ENCODE measurements around the gene INIP. TPM values are rescaled to one million over a fixed set of nuclear protein-coding genes. Genes with fewer than 3 reads are reported as not detected.

The INIP gene
- total and polyA plus RNA-seq, 2 experiments from 2014 or later: 16.7 to 30.4 TPM

DNA sequence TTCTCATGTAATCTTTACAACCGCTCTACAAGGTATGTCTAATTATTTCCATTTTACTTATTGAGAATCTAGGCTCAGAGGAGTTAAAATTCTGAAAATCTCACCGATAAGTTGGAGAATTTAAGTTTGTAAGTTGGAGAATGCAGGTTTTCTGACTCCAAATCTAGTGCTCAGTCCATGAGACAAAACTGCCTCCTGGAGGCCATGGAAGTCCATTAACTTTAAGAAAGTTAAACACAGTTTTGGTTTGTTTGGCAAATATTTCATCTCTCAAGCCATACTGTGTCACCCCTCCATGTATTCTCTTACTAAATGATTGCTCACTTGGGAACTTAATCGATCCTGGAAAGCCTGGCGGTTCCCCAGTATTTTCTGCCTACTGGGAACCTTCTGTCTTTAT, 52.6 kb downstream of the INIP start:
- no peaks in the 10 kb centered on the region for H3K27me3 ChIP-seq (ENCODE audit: insufficient read depth)
- H3K4me1 ChIP-seq (ENCODE audit: insufficient read depth): peaks cover 8% of the 10 kb centered on the region; the same call in 1 of the 2 replicates
- no peaks in the 10 kb centered on the region for H3F3A ChIP-seq (replicated peaks; ENCODE audit: low read depth)
- no peak overlapping the region for H3K27ac ChIP-seq (ENCODE audit: low read depth)
- no peak overlapping the region for H3K4me3 ChIP-seq
- H3K4me3 Mint-ChIP-seq: no peak overlapping the region
- H3K36me3 Mint-ChIP-seq (ENCODE audit: low read depth): no peaks in the 10 kb centered on the region
- H3K9me3 Mint-ChIP-seq: no peaks in the 10 kb centered on the region
- H3K4me1 Mint-ChIP-seq: peaks cover 8% of the 10 kb centered on the region; the same call in 1 of the 3 replicates
- ATAC-seq (no peak), DNase-seq (ENCODE audit: low spot score) (no peak)
- H2AFZ ChIP-seq: no peak overlapping the region
- H3K36me3 ChIP-seq (ENCODE audit: insufficient read depth): no peaks in the 10 kb centered on the region
- no peaks in the 10 kb centered on the region for H3K79me2 ChIP-seq (replicated peaks; ENCODE audit: insufficient read depth)
- no peak overlapping the region for H3K27ac Mint-ChIP-seq
- peaks cover under 1% of the 10 kb centered on the region for H3K27me3 Mint-ChIP-seq (ENCODE audit: insufficient read depth, low read depth, poor library complexity)
- H3K4me2 ChIP-seq: no peak overlapping the region
- H4K20me1 ChIP-seq (replicated peaks; ENCODE audit: insufficient read depth): no peaks in the 10 kb centered on the region
- TF ChIP-seq POLR2AphosphoS5 (IDR thresholded peaks at IDR 0.05; ENCODE audit: low read depth): no peak
- TF ChIP-seq, protein P1, sequence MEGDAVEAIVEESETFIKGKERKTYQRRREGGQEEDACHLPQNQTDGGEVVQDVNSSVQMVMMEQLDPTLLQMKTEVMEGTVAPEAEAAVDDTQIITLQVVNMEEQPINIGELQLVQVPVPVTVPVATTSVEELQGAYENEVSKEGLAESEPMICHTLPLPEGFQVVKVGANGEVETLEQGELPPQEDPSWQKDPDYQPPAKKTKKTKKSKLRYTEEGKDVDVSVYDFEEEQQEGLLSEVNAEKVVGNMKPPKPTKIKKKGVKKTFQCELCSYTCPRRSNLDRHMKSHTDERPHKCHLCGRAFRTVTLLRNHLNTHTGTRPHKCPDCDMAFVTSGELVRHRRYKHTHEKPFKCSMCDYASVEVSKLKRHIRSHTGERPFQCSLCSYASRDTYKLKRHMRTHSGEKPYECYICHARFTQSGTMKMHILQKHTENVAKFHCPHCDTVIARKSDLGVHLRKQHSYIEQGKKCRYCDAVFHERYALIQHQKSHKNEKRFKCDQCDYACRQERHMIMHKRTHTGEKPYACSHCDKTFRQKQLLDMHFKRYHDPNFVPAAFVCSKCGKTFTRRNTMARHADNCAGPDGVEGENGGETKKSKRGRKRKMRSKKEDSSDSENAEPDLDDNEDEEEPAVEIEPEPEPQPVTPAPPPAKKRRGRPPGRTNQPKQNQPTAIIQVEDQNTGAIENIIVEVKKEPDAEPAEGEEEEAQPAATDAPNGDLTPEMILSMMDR (conservative IDR thresholded peaks at IDR 0.05; ENCODE audit: low read depth in 2 of 2): peak in 1 of 2 experiments; percentile 53; a peak in 3 of 4 replicates
- H3K9me2 ChIP-seq (ENCODE audit: insufficient read depth): no peaks in the 10 kb centered on the region

DNA sequence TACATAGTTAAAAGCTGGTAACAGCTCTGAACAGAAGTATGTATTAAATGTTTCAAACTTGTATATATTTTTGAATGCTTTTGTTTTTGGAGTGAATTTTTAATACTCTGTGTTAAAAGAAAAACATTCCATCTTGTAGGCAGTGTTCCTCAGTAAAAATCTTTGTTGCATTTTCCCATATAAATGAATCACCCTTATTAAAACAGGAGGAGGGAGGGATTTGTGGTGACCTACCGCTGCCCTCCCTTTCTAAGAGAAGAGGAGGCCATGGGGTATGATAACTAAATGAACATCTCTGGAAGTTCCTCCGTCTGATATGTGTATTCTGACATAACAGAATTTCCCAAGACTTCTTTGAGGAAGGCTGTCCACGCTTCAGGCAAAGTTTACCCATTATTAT, 53.4 kb downstream of the INIP start:
- Histone ChIP-seq H3K36me3 (ENCODE audit: insufficient read depth) (no peaks in the 10 kb centered on the region), H3K4me3 (no peak overlapping the region), H3K4me2 (no peak overlapping the region), H3K4me1 (ENCODE audit: insufficient read depth) (peaks cover 8% of the 10 kb centered on the region; the same call in 1 of the 2 replicates), H3K27ac (ENCODE audit: low read depth) (no peak overlapping the region), H3K79me2 (replicated peaks; ENCODE audit: insufficient read depth) (no peaks in the 10 kb centered on the region), H4K20me1 (replicated peaks; ENCODE audit: insufficient read depth) (no peaks in the 10 kb centered on the region), H3K9me2 (ENCODE audit: insufficient read depth) (no peaks in the 10 kb centered on the region), H3K27me3 (ENCODE audit: insufficient read depth) (no peaks in the 10 kb centered on the region), H3F3A (replicated peaks; ENCODE audit: low read depth) (no peaks in the 10 kb centered on the region), H2AFZ (no peak overlapping the region)
- H3K4me1 Mint-ChIP-seq: peaks cover 8% of the 10 kb centered on the region; the same call in 1 of the 3 replicates
- DNase-seq (ENCODE audit: low spot score) (no peak), ATAC-seq (no peak)
- H3K27me3 Mint-ChIP-seq (ENCODE audit: insufficient read depth, low read depth, poor library complexity): no peaks in the 10 kb centered on the region
- no peak overlapping the region for H3K4me3 Mint-ChIP-seq
- no peak overlapping the region for H3K27ac Mint-ChIP-seq
- H3K9me3 Mint-ChIP-seq: no peaks in the 10 kb centered on the region
- H3K36me3 Mint-ChIP-seq (ENCODE audit: low read depth): no peaks in the 10 kb centered on the region; the same call in 2 of the 3 replicates
- TF ChIP-seq NANOG (IDR thresholded peaks at IDR 0.05; ENCODE audit: borderline replicate concordance) (no peak), EZH2phosphoT487 (IDR thresholded peaks at IDR 0.05; ENCODE audit: unreplicated experiment) (no peak), CREB1 (CRISPR knock-in tag; IDR thresholded peaks at IDR 0.05; ENCODE audit: low read depth) (no peak), ZNF114 (CRISPR knock-in tag; IDR thresholded peaks at IDR 0.05) (no peak)
- TF ChIP-seq, protein P1 (conservative IDR thresholded peaks at IDR 0.05; ENCODE audit: low read depth in 2 of 2): no peak
- TF ChIP-seq, protein P2, sequence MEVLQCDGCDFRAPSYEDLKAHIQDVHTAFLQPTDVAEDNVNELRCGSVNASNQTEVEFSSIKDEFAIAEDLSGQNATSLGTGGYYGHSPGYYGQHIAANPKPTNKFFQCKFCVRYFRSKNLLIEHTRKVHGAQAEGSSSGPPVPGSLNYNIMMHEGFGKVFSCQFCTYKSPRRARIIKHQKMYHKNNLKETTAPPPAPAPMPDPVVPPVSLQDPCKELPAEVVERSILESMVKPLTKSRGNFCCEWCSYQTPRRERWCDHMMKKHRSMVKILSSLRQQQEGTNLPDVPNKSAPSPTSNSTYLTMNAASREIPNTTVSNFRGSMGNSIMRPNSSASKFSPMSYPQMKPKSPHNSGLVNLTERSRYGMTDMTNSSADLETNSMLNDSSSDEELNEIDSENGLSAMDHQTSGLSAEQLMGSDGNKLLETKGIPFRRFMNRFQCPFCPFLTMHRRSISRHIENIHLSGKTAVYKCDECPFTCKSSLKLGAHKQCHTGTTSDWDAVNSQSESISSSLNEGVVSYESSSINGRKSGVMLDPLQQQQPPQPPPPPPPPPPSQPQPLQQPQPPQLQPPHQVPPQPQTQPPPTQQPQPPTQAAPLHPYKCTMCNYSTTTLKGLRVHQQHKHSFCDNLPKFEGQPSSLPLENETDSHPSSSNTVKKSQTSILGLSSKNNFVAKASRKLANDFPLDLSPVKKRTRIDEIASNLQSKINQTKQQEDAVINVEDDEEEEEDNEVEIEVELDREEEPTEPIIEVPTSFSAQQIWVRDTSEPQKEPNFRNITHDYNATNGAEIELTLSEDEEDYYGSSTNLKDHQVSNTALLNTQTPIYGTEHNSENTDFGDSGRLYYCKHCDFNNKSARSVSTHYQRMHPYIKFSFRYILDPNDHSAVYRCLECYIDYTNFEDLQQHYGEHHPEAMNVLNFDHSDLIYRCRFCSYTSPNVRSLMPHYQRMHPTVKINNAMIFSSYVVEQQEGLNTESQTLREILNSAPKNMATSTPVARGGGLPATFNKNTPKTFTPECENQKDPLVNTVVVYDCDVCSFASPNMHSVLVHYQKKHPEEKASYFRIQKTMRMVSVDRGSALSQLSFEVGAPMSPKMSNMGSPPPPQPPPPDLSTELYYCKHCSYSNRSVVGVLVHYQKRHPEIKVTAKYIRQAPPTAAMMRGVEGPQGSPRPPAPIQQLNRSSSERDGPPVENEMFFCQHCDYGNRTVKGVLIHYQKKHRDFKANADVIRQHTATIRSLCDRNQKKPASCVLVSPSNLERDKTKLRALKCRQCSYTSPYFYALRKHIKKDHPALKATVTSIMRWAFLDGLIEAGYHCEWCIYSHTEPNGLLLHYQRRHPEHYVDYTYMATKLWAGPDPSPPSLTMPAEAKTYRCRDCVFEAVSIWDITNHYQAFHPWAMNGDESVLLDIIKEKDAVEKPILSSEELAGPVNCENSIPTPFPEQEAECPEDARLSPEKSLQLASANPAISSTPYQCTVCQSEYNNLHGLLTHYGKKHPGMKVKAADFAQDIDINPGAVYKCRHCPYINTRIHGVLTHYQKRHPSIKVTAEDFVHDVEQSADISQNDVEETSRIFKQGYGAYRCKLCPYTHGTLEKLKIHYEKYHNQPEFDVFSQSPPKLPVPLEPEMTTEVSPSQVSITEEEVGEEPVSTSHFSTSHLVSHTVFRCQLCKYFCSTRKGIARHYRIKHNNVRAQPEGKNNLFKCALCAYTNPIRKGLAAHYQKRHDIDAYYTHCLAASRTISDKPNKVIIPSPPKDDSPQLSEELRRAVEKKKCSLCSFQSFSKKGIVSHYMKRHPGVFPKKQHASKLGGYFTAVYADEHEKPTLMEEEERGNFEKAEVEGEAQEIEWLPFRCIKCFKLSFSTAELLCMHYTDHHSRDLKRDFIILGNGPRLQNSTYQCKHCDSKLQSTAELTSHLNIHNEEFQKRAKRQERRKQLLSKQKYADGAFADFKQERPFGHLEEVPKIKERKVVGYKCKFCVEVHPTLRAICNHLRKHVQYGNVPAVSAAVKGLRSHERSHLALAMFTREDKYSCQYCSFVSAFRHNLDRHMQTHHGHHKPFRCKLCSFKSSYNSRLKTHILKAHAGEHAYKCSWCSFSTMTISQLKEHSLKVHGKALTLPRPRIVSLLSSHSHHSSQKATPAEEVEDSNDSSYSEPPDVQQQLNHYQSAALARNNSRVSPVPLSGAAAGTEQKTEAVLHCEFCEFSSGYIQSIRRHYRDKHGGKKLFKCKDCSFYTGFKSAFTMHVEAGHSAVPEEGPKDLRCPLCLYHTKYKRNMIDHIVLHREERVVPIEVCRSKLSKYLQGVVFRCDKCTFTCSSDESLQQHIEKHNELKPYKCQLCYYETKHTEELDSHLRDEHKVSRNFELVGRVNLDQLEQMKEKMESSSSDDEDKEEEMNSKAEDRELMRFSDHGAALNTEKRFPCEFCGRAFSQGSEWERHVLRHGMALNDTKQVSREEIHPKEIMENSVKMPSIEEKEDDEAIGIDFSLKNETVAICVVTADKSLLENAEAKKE (CRISPR knock-in tag; IDR thresholded peaks at IDR 0.05): no peak

Measured in GM23338 (cell line).